T-helper 1 cell (primary cell): ENCODE measurements around the gene FANCL.
"Not testable (repeated sequence)": the region's sequence is repeated elsewhere in the genome, so short reads cannot be mapped to it uniquely, and the experiment has no call there.

ENCODE experiments used
- DNase-seq, 5 donors: peaks; one replicate each; pipeline ENCODE4 v3.0.0-alpha.2; 2012 to 2020

Gene FANCL

GRCh38 chr2:58138396-58139030 lies 102.6 kb downstream of the FANCL start:
- no peak for DNase-seq

GRCh38 chr2:58137856-58138255 lies 103.3 kb downstream of the FANCL start:
- DNase-seq = no peak

- DNase-seq = no peak
These were observed 103.9 kb downstream of the FANCL start for GRCh38 chr2:58137221-58137620.

GRCh38 chr2:58135861-58136260 lies 105.3 kb downstream of the FANCL start:
- no peak for DNase-seq

- no peak for DNase-seq
These were observed 107.7 kb downstream of the FANCL start for GRCh38 chr2:58133395-58133794.

- DNase-seq = no peak
These were observed 109.7 kb downstream of the FANCL start for GRCh38 chr2:58131191-58132011.

GRCh38 chr2:58130238-58130637 lies 110.9 kb downstream of the FANCL start:
- no peak for DNase-seq

GRCh38 chr2:58127111-58127510 lies 114.0 kb downstream of the FANCL start:
- no peak for DNase-seq

GRCh38 chr2:58122540-58122939 lies 118.6 kb downstream of the FANCL start:
- no peak for DNase-seq

GRCh38 chr2:58122040-58122439 lies 119.1 kb downstream of the FANCL start:
- DNase-seq = no peak

- DNase-seq = no peak
These were observed 120.4 kb downstream of the FANCL start for GRCh38 chr2:58120626-58121229.

- DNase-seq = not testable (repeated sequence)
These were observed 127.6 kb downstream of the FANCL start for GRCh38 chr2:58113563-58113962.

GRCh38 chr2:58110765-58111164 lies 130.4 kb downstream of the FANCL start:
- no peak for DNase-seq

- no peak for DNase-seq
These were observed 131.6 kb downstream of the FANCL start for GRCh38 chr2:58109481-58109880.
